HEK293 (cell line): ENCODE data around the gene KCTD11.

Experiments
- CTCF ChIA-PET: fragments of 350-600 bp; formaldehyde crosslinking; extraction: SDS; loops from one replicate; lab custom pipeline; 2021; ENCODE audit warnings: antibody characterized with exemption; lab: Yijun Ruan, JAX
- POLR2A ChIA-PET: fragments of 300-600 bp; formaldehyde crosslinking; extraction: SDS; loops from one replicate; lab custom pipeline; 2020; ENCODE audit warnings: antibody characterized with exemption, inconsistent platforms; lab: Yijun Ruan, JAX
- H3K27ac ChIP-seq: fragments of 200-500 bp; sonication (Bioruptor generic); 2 replicates; pipeline ENCODE4 v1.5.1; 2014; ENCODE audit warnings: low read depth, low read length, control low read depth, inconsistent platforms; ENCODE audit errors: extremely low read depth
- H3K36me3 ChIP-seq, 2 experiments: fragments of 200-500 bp in 1 of 2; sonication (Bioruptor generic) in 1 of 2; 1 replicate in 1 of 2; 2 replicates in 1 of 2; pipeline ENCODE4 v1.5.1; 2014 to 2017; ENCODE audit warnings: inconsistent platforms in 2 of 2, low read length in 2 of 2; ENCODE audit not compliant: control insufficient read depth in 2 of 2, insufficient read depth in 1 of 2
- H3K4me1 ChIP-seq: fragments of 200-500 bp; sonication (Bioruptor generic); 2 replicates; pipeline ENCODE4 v1.5.1; 2014; ENCODE audit warnings: mild to moderate bottlenecking, low read length, inconsistent platforms; ENCODE audit not compliant: control insufficient read depth, insufficient read depth
- H3K4me3 ChIP-seq: 2 replicates; pipeline ENCODE4 v1.5.1; 2011; ENCODE audit warnings: low read depth, mild to moderate bottlenecking, control low read depth, low read length, moderate library complexity
- H3K9me3 ChIP-seq: fragments of 200-500 bp; sonication (Bioruptor generic); 2 replicates; pipeline ENCODE4 v1.5.1; 2014; ENCODE audit warnings: low read depth, low read length, inconsistent platforms; ENCODE audit not compliant: control insufficient read depth, insufficient read depth
- EGR2 ChIP-seq: fragments of 450-650 bp; formaldehyde crosslinking; IDR thresholded peaks from 2 replicates; pipeline ENCODE4 v1.5.1; 2016; ENCODE audit warnings: low read depth, missing biosample characterization, missing genetic modification characterization
- GLIS1 ChIP-seq: fragments of 450-650 bp; formaldehyde crosslinking; IDR thresholded peaks from 2 replicates; pipeline ENCODE4 v1.5.1; 2016; ENCODE audit warnings: missing biosample characterization, missing genetic modification characterization
- HOXC10 ChIP-seq: sonication (generic); formaldehyde crosslinking; IDR thresholded peaks from 2 replicates; pipeline ENCODE4 v1.8.1; 2023; ENCODE audit warnings: mild to moderate bottlenecking, missing genetic modification reagents
- KLF1 ChIP-seq: fragments of 450-650 bp; formaldehyde crosslinking; IDR thresholded peaks from 2 replicates; pipeline ENCODE4 v1.5.1; 2016; ENCODE audit warnings: missing biosample characterization, missing genetic modification characterization
- KLF10 ChIP-seq: fragments of 450-650 bp; IDR thresholded peaks from 2 replicates; pipeline ENCODE4 v1.5.1; 2018; ENCODE audit warnings: missing biosample characterization, mild to moderate bottlenecking, missing genetic modification characterization
- KLF8 ChIP-seq: fragments of 450-650 bp; formaldehyde crosslinking; IDR thresholded peaks from 2 replicates; pipeline ENCODE4 v1.5.1; 2016; ENCODE audit warnings: missing biosample characterization, missing genetic modification characterization
- KLF9 ChIP-seq: fragments of 450-650 bp; formaldehyde crosslinking; IDR thresholded peaks from 2 replicates; pipeline ENCODE4 v1.5.1; 2016; ENCODE audit warnings: missing biosample characterization, missing genetic modification characterization, low read depth
- OSR2 ChIP-seq: fragments of 450-650 bp; formaldehyde crosslinking; IDR thresholded peaks from 2 replicates; pipeline ENCODE4 v1.5.1; 2016; ENCODE audit warnings: missing biosample characterization, missing genetic modification characterization
- PRDM1 ChIP-seq: fragments of 450-650 bp; formaldehyde crosslinking; IDR thresholded peaks from 2 replicates; pipeline ENCODE4; 2016; ENCODE audit warnings: missing biosample characterization, missing genetic modification characterization
- SCRT2 ChIP-seq: fragments of 450-650 bp; formaldehyde crosslinking; IDR thresholded peaks from 2 replicates; pipeline ENCODE4 v1.5.1; 2016; ENCODE audit warnings: missing biosample characterization, missing genetic modification characterization
- SP2 ChIP-seq: fragments of 450-650 bp; formaldehyde crosslinking; IDR thresholded peaks from 2 replicates; pipeline ENCODE4 v1.5.1; 2016; ENCODE audit warnings: missing biosample characterization, missing genetic modification characterization
- YY1 ChIP-seq: fragments of 450-650 bp; formaldehyde crosslinking; IDR thresholded peaks from 2 replicates; pipeline ENCODE4 v1.5.1; 2018; ENCODE audit warnings: missing biosample characterization, missing genetic modification characterization
- ZBTB20 ChIP-seq: fragments of 450-650 bp; formaldehyde crosslinking; IDR thresholded peaks from 2 replicates; pipeline ENCODE4 v1.5.1; 2016; ENCODE audit warnings: missing biosample characterization, missing genetic modification characterization
- ZFP69B ChIP-seq: fragments of 450-650 bp; formaldehyde crosslinking; IDR thresholded peaks from 2 replicates; pipeline ENCODE4 v1.5.1; 2016; ENCODE audit warnings: missing biosample characterization, missing genetic modification characterization
- ZNF140 ChIP-seq: fragments of 450-650 bp; formaldehyde crosslinking; IDR thresholded peaks from 2 replicates; pipeline ENCODE4 v1.5.1; 2016; ENCODE audit warnings: missing biosample characterization, missing genetic modification characterization
- ZNF146 ChIP-seq: fragments of 450-650 bp; formaldehyde crosslinking; IDR thresholded peaks from 2 replicates; pipeline ENCODE4 v1.5.1; 2016; ENCODE audit warnings: missing biosample characterization, missing genetic modification characterization
- ZNF311 ChIP-seq: fragments of 450-650 bp; formaldehyde crosslinking; IDR thresholded peaks from 2 replicates; pipeline ENCODE4 v1.5.1; 2017; ENCODE audit warnings: missing biosample characterization, missing genetic modification characterization, borderline replicate concordance
- ZNF335 ChIP-seq: fragments of 450-650 bp; formaldehyde crosslinking; conservative IDR thresholded peaks from 2 replicates; pipeline ENCODE4 v1.5.1; 2016; ENCODE audit warnings: missing biosample characterization, missing genetic modification characterization
- ZNF423 ChIP-seq: fragments of 450-650 bp; formaldehyde crosslinking; IDR thresholded peaks from 2 replicates; pipeline ENCODE4 v1.5.1; 2016; ENCODE audit warnings: missing biosample characterization, missing genetic modification characterization
- ZNF426 ChIP-seq: fragments of 450-650 bp; formaldehyde crosslinking; IDR thresholded peaks from 2 replicates; pipeline ENCODE4 v1.5.1; 2017; ENCODE audit warnings: missing biosample characterization, missing genetic modification characterization, mild to moderate bottlenecking, inconsistent platforms, moderate library complexity
- ZNF529 ChIP-seq: fragments of 450-650 bp; formaldehyde crosslinking; IDR thresholded peaks from 2 replicates; pipeline ENCODE4 v1.5.1; 2017; ENCODE audit warnings: missing genetic modification characterization, missing biosample characterization; ENCODE audit not compliant: insufficient replicate concordance
- ZNF530 ChIP-seq: fragments of 450-650 bp; formaldehyde crosslinking; IDR thresholded peaks from 2 replicates; pipeline ENCODE4 v1.5.1; 2016; ENCODE audit warnings: low read depth, missing biosample characterization, missing genetic modification characterization
- ZNF561 ChIP-seq: fragments of 450-650 bp; IDR thresholded peaks from 2 replicates; pipeline ENCODE4 v1.5.1; 2018; ENCODE audit warnings: missing biosample characterization, missing genetic modification characterization, borderline replicate concordance
- ZNF623 ChIP-seq: fragments of 450-650 bp; formaldehyde crosslinking; IDR thresholded peaks from 2 replicates; pipeline ENCODE4 v1.5.1; 2016; ENCODE audit warnings: missing biosample characterization, missing genetic modification characterization
- ZNF629 ChIP-seq: fragments of 450-650 bp; formaldehyde crosslinking; IDR thresholded peaks from 2 replicates; pipeline ENCODE4 v1.5.1; 2017; ENCODE audit warnings: missing biosample characterization, missing genetic modification characterization
- ZNF658 ChIP-seq: fragments of 450-650 bp; formaldehyde crosslinking; IDR thresholded peaks from 2 replicates; pipeline ENCODE4; 2016; ENCODE audit warnings: missing biosample characterization, missing genetic modification characterization
- ZNF660 ChIP-seq: fragments of 450-650 bp; IDR thresholded peaks from 2 replicates; pipeline ENCODE4 v1.5.1; 2018; ENCODE audit warnings: missing biosample characterization, mild to moderate bottlenecking, missing genetic modification characterization
- ZSCAN23 ChIP-seq: fragments of 450-650 bp; formaldehyde crosslinking; IDR thresholded peaks from 2 replicates; pipeline ENCODE4 v1.5.1; 2016; ENCODE audit warnings: missing biosample characterization, missing genetic modification characterization
- TF ChIP-seq, protein P1 (sequence below): fragments of 450-650 bp; formaldehyde crosslinking; IDR thresholded peaks from 2 replicates; pipeline ENCODE4 v1.5.1; 2016; ENCODE audit warnings: missing biosample characterization, missing genetic modification characterization
- TF ChIP-seq, protein P2 (sequence below): fragments of 450-650 bp; formaldehyde crosslinking; IDR thresholded peaks from 2 replicates; pipeline ENCODE4 v1.5.1; 2016; ENCODE audit warnings: missing biosample characterization, missing genetic modification characterization, borderline replicate concordance
- TF ChIP-seq, protein P3 (sequence below): fragments of 450-650 bp; formaldehyde crosslinking; IDR thresholded peaks from 2 replicates; pipeline ENCODE4 v1.5.1; 2016; ENCODE audit warnings: missing biosample characterization, missing genetic modification characterization
- TF ChIP-seq, protein P4 (sequence below): fragments of 450-650 bp; formaldehyde crosslinking; IDR thresholded peaks from 2 replicates; pipeline ENCODE4 v1.5.1; 2017; ENCODE audit warnings: missing biosample characterization, missing genetic modification characterization
- TF ChIP-seq, protein P5 (sequence below): fragments of 450-650 bp; IDR thresholded peaks from 2 replicates; pipeline ENCODE4 v1.5.1; 2018; ENCODE audit warnings: missing biosample characterization, mild to moderate bottlenecking, missing genetic modification characterization

The KCTD11 gene

DNA sequence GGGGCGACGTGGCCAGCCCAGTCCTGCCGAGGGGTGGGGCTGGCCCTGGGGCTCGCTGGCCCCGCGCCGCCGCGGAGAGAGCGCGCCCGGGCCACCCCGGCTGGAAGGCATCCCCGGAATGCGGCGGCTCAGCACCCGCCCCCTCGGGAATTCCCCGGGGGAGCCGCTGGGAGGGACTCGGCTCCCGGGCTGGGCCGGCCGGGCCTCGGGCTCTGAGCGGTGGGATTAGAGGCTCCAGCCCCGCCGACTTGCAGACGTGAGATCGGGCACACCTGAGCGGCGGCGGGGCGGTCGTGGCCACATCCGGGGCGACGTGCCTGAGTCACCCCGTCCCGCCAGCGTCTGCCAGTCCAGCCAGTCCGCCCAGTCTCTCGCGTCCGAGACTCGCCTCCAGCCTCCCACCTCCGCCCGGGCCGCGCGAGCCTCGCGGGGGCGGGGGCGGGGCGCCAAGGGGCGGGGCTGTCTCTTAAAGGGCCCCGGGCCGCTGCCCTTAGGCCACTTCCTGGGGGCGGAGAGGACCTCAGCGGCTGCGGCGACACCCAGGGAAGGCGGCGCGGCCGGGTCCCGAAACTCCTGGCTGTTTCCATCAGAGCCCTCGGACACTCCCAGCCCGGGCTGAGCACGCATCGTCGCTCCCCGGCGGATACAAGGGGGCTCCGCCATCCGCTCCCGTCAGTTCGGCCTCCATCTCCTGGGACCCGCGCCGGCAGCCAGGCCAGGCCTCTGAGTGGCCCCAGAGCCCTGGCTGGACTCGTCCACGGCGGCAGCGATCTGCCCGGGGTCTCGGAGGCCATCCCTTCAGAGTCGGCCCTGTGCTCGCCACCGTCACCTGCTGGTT lies at the start of gene KCTD11:
TSS of gene KCTD11 (plus strand) at position 498 of the 838 bp plus-strand sequence.
- Histone ChIP-seq H3K27ac (peak within 1 kb of the TSS; percentile 90), H3K4me1 (peaks cover 14% of the 10 kb centered on the region), H3K9me3 (no peaks in the 10 kb centered on the region), H3K36me3 (no peaks in the 10 kb centered on the region), H3K4me3 (peak within 1 kb of the TSS; percentile 70)
- POLR2A ChIA-PET, result interaction anchor here (0.6 to 2.1 kb wide), 6 partner anchors 10 to 336 kb away, joined by 3 to 11 read pairs (median 5); partner anchors contain the start of genes POLR2A, TMEM256, TP53 and WRAP53
- CTCF ChIA-PET, result interaction anchor here (0.6 to 3.5 kb wide), 5 partner anchors 9 to 366 kb away, joined by 3 to 14 read pairs (median 4); partner anchors contain the start of genes DNAH2 and SENP3
- peak; percentile 92 for TF ChIP-seq KLF8
- TF ChIP-seq SCRT2 (tag by site-specific recombination), result no peak
- TF ChIP-seq HOXC10, result no peak
- no peak for TF ChIP-seq ZNF660
- TF ChIP-seq ZNF629, result 0 out of 2 replicates have a peak, but pooled peaks have one; percentile 40
- no peak for TF ChIP-seq ZNF426 (tag by site-specific recombination)
- no peak for TF ChIP-seq ZNF623 (tag by site-specific recombination)
- TF ChIP-seq ZNF658 (tag by site-specific recombination), result no peak
- TF ChIP-seq, protein P1, sequence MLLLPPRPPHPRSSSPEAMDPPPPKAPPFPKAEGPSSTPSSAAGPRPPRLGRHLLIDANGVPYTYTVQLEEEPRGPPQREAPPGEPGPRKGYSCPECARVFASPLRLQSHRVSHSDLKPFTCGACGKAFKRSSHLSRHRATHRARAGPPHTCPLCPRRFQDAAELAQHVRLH (tag by site-specific recombination), result no peak
- no peak for TF ChIP-seq PRDM1
- TF ChIP-seq ZSCAN23 (tag by site-specific recombination), result no peak
- TF ChIP-seq KLF1, result peak; percentile 80
- TF ChIP-seq ZNF529, result no peak
- TF ChIP-seq OSR2 (tag by site-specific recombination), result 0 out of 2 replicates have a peak, but pooled peaks have one; percentile 28
- TF ChIP-seq, protein P2, sequence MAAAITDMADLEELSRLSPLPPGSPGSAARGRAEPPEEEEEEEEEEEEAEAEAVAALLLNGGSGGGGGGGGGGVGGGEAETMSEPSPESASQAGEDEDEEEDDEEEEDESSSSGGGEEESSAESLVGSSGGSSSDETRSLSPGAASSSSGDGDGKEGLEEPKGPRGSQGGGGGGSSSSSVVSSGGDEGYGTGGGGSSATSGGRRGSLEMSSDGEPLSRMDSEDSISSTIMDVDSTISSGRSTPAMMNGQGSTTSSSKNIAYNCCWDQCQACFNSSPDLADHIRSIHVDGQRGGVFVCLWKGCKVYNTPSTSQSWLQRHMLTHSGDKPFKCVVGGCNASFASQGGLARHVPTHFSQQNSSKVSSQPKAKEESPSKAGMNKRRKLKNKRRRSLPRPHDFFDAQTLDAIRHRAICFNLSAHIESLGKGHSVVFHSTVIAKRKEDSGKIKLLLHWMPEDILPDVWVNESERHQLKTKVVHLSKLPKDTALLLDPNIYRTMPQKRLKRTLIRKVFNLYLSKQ (tag by site-specific recombination), result no peak
- TF ChIP-seq ZNF530 (tag by site-specific recombination), result no peak
- TF ChIP-seq ZNF423 (tag by site-specific recombination), result peak; percentile 91
- TF ChIP-seq SP2 (tag by site-specific recombination), result peak; percentile 82
- TF ChIP-seq, protein P3, sequence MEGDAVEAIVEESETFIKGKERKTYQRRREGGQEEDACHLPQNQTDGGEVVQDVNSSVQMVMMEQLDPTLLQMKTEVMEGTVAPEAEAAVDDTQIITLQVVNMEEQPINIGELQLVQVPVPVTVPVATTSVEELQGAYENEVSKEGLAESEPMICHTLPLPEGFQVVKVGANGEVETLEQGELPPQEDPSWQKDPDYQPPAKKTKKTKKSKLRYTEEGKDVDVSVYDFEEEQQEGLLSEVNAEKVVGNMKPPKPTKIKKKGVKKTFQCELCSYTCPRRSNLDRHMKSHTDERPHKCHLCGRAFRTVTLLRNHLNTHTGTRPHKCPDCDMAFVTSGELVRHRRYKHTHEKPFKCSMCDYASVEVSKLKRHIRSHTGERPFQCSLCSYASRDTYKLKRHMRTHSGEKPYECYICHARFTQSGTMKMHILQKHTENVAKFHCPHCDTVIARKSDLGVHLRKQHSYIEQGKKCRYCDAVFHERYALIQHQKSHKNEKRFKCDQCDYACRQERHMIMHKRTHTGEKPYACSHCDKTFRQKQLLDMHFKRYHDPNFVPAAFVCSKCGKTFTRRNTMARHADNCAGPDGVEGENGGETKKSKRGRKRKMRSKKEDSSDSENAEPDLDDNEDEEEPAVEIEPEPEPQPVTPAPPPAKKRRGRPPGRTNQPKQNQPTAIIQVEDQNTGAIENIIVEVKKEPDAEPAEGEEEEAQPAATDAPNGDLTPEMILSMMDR, result peak; percentile 85
- peak; percentile 97 for TF ChIP-seq KLF10 (tag by site-specific recombination)
- peak; percentile 96 for TF ChIP-seq ZBTB20
- TF ChIP-seq EGR2 (tag by site-specific recombination), result peak; percentile 93
- TF ChIP-seq, protein P4, sequence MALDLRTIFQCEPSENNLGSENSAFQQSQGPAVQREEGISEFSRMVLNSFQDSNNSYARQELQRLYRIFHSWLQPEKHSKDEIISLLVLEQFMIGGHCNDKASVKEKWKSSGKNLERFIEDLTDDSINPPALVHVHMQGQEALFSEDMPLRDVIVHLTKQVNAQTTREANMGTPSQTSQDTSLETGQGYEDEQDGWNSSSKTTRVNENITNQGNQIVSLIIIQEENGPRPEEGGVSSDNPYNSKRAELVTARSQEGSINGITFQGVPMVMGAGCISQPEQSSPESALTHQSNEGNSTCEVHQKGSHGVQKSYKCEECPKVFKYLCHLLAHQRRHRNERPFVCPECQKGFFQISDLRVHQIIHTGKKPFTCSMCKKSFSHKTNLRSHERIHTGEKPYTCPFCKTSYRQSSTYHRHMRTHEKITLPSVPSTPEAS (tag by site-specific recombination), result no peak
- no peak for TF ChIP-seq ZNF311 (tag by site-specific recombination)
- TF ChIP-seq ZFP69B, result peak; percentile 73
- no peak for TF ChIP-seq ZNF140 (tag by site-specific recombination)
- TF ChIP-seq, protein P5, sequence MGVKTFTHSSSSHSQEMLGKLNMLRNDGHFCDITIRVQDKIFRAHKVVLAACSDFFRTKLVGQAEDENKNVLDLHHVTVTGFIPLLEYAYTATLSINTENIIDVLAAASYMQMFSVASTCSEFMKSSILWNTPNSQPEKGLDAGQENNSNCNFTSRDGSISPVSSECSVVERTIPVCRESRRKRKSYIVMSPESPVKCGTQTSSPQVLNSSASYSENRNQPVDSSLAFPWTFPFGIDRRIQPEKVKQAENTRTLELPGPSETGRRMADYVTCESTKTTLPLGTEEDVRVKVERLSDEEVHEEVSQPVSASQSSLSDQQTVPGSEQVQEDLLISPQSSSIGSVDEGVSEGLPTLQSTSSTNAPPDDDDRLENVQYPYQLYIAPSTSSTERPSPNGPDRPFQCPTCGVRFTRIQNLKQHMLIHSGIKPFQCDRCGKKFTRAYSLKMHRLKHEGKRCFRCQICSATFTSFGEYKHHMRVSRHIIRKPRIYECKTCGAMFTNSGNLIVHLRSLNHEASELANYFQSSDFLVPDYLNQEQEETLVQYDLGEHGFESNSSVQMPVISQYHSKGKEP (tag by site-specific recombination), result no peak
- no peak for TF ChIP-seq ZNF146 (tag by site-specific recombination)
- TF ChIP-seq GLIS1 (tag by site-specific recombination), result peak; percentile 83
- no peak for TF ChIP-seq YY1
- TF ChIP-seq ZNF335 (tag by site-specific recombination), result peak; percentile 73
- TF ChIP-seq ZNF561, result no peak
- TF ChIP-seq KLF9 (tag by site-specific recombination), result peak; percentile 91
